GM12878 (cell line): ENCODE measurements around the gene ADGRG2. TPM values are rescaled to one million over a fixed set of nuclear protein-coding genes. Genes with fewer than 3 reads are reported as not detected.

Experiments
- ATAC-seq: fragments of 200-7000 bp; cut with Tn5 transposase; 3 replicates; pipeline ENCODE4 v1.9.1; 2020; ENCODE audit warnings: mild to moderate bottlenecking, moderate library complexity
- BruUV-seq: library from RNA; stranded (reverse); fragments of 400-500 nt; replicated peaks from 2 replicates; lab custom pipeline; 2021; lab: Mats Ljungman, UMichigan
- CTCF ChIA-PET: fragments of 300-600 bp; sonication (Branson Sonifier 250); formaldehyde crosslinking; extraction: SDS; loops from one replicate; lab custom pipeline; 2021; ENCODE audit warnings: inconsistent platforms; lab: Yijun Ruan, JAX
- POLR2A ChIA-PET: fragments of 350-600 bp; formaldehyde crosslinking; extraction: SDS; loops from one replicate; lab custom pipeline; 2021; ENCODE audit warnings: inconsistent platforms; lab: Charles Lee
- RAD21 ChIA-PET: fragments of 300-600 bp; sonication (Branson Sonifier 250); formaldehyde crosslinking; loops from one replicate; lab custom pipeline; 2023; ENCODE audit warnings: antibody characterized with exemption; ENCODE audit not compliant: unreplicated experiment; lab: Charles Lee
- SMC1A ChIA-PET: fragments of 300-600 bp; sonication (Branson Sonifier 250); formaldehyde crosslinking; loops from one replicate; lab custom pipeline; 2023; ENCODE audit not compliant: unreplicated experiment, uncharacterized antibody; lab: Charles Lee
- DNase-seq: peaks from one replicate; pipeline ENCODE4 v3.0.0-alpha.2; 2011; ENCODE audit warnings: low read depth, low spot score
- FAIRE-seq: peaks from 3 replicates; lab custom pipeline; 2011; peaks lifted over from hg19 to GRCh38; lab: Jason Lieb, UNC
- H2AFZ ChIP-seq: 2 replicates; pipeline ENCODE4 v1.6.0; 2011; ENCODE audit warnings: low read depth, low read length, control low read depth; ENCODE audit not compliant: control insufficient read depth
- H3K27ac ChIP-seq: 2 replicates; pipeline ENCODE4 v1.5.1; 2011; ENCODE audit warnings: control low read depth; ENCODE audit not compliant: control insufficient read depth, insufficient read depth
- H3K27me3 ChIP-seq, 2 experiments: replicated peaks in 1 of 2; 2 replicates each; pipeline versions ENCODE4 v1.6.0 to v1.6.1; 2011; ENCODE audit warnings: low read length in 1 of 2; ENCODE audit not compliant: control insufficient read depth in 2 of 2, insufficient read depth in 2 of 2
- H3K36me3 ChIP-seq, 2 experiments: 2 replicates each; pipeline ENCODE4 v1.5.1; 2011; ENCODE audit warnings: low read length in 1 of 2; ENCODE audit not compliant: control insufficient read depth in 2 of 2, insufficient read depth in 2 of 2
- H3K4me1 ChIP-seq: 2 replicates; pipeline ENCODE4 v1.6.1; 2011; ENCODE audit warnings: mild to moderate bottlenecking, low read length, moderate library complexity, mixed read lengths; ENCODE audit not compliant: control insufficient read depth, insufficient read depth
- H3K4me2 ChIP-seq: 2 replicates; pipeline ENCODE4 v1.6.0; 2011; ENCODE audit warnings: control low read depth; ENCODE audit not compliant: control insufficient read depth, insufficient read depth
- H3K4me3 ChIP-seq: fragments of 200-600 bp; sonication (generic); 2 replicates; pipeline ENCODE4 v1.5.1; 2016
- H3K79me2 ChIP-seq: 2 replicates; pipeline ENCODE4 v1.6.0; 2011; ENCODE audit warnings: low read length; ENCODE audit not compliant: control insufficient read depth, insufficient read depth
- H3K9ac ChIP-seq: 2 replicates; pipeline ENCODE4 v1.8.0; 2011; ENCODE audit warnings: low read length, control low read depth, mixed read lengths; ENCODE audit not compliant: control insufficient read depth, insufficient read depth
- H3K9me3 ChIP-seq: replicated peaks from 3 replicates; pipeline ENCODE4 v1.5.1; 2011; ENCODE audit warnings: mild to moderate bottlenecking, low read length; ENCODE audit not compliant: control insufficient read depth, insufficient read depth
- H4K20me1 ChIP-seq: 2 replicates; pipeline ENCODE4 v1.6.0; 2011; ENCODE audit not compliant: control insufficient read depth, insufficient read depth
- BHLHE40 ChIP-seq, 2 experiments: fragments of 450-650 bp in 1 of 2; IDR thresholded peaks; 2 replicates each; pipeline ENCODE4 v1.6.1; 2011 to 2017; ENCODE audit warnings: low read depth in 2 of 2, borderline replicate concordance in 1 of 2, improper control_type of control experiment in 1 of 2, low read length in 1 of 2, mild to moderate bottlenecking in 1 of 2
- E4F1 ChIP-seq: fragments of 450-650 bp; IDR thresholded peaks from 2 replicates; pipeline ENCODE4 v1.6.1; 2018; ENCODE audit warnings: borderline replicate concordance, mild to moderate bottlenecking; ENCODE audit not compliant: partially characterized antibody
- FOXK2 ChIP-seq: fragments of 450-650 bp; IDR thresholded peaks from 2 replicates; pipeline ENCODE4 v1.6.1; 2017; ENCODE audit warnings: mild to moderate bottlenecking, moderate library complexity
- NKRF ChIP-seq: fragments of 450-650 bp; conservative IDR thresholded peaks from 2 replicates; pipeline ENCODE4 v1.6.1; 2017; ENCODE audit warnings: mild to moderate bottlenecking, moderate library complexity
- NR2C1 ChIP-seq: fragments of 450-650 bp; IDR thresholded peaks from 2 replicates; pipeline ENCODE4 v1.6.1; 2017; ENCODE audit warnings: antibody characterized with exemption, mild to moderate bottlenecking, moderate library complexity
- POLR2AphosphoS5 ChIP-seq: IDR thresholded peaks from 2 replicates; pipeline ENCODE4 v1.6.1; 2011; ENCODE audit warnings: mild to moderate bottlenecking, low read length, inconsistent platforms
- STAT1 ChIP-seq: fragments of 450-650 bp; conservative IDR thresholded peaks from 2 replicates; pipeline ENCODE4 v1.6.1; 2014; ENCODE audit warnings: antibody characterized with exemption, mild to moderate bottlenecking
- TCF12 ChIP-seq: IDR thresholded peaks from 2 replicates; pipeline ENCODE4 v1.6.1; 2011; ENCODE audit warnings: low read depth, mild to moderate bottlenecking, low read length
- TCF3 ChIP-seq: IDR thresholded peaks from 2 replicates; pipeline ENCODE4 v1.6.1; 2012; ENCODE audit warnings: low read depth, mild to moderate bottlenecking, low read length, borderline replicate concordance; ENCODE audit not compliant: insufficient read depth
- WGBS: methylation state at CpG from one replicate; pipeline ENCODE4 v1.1.6; 2016; ENCODE audit warnings: low lambda C conversion rate; ENCODE audit not compliant: insufficient replicate concordance, insufficient coverage; ENCODE audit errors: missing lambda C conversion rate; 5-methylcytosine and 5-hydroxymethylcytosine counted together
- in situ Hi-C: fragments of 300-500 bp; cut with MboI; formaldehyde crosslinking; loops from 9 replicates; pipeline ENCODE4 v1.14.3; 2018; ENCODE audit warnings: mixed read lengths
- intact Hi-C: fragments of 100-400 bp; cut with micrococcal nuclease; formaldehyde crosslinking; loops from one replicate; pipeline ENCODE4 v1.14.2; 2022; ENCODE audit not compliant: unreplicated experiment
- polyA plus RNA-seq, 11 experiments: library from polyadenylated mRNA; depleted of rRNA in 4 of 11; unstranded in 6 of 11; stranded (reverse) in 5 of 11; fragments of >200 nt; fragmentation: Nextera tagmentation in 4 of 11; fragmentation: Illumina TruSeq in 1 of 11; extraction: Ambion mirVana in 4 of 11; extraction: Trizol in 1 of 11; gene quantifications; 1 replicate in 1 of 11; 2 replicates in 10 of 11; pipeline versions ENCODE4 v1.2.1 to v1.2.3, GENCODE V29; 2011 to 2016; ENCODE audit warnings: inconsistent platforms in 2 of 11, missing spikeins in 2 of 11, low read depth in 1 of 11
- total RNA-seq, 4 experiments: library from RNA; depleted of rRNA in 3 of 4; stranded (reverse); fragments of >200 nt in 3 of 4; fragmentation: Illumina TruSeq in 1 of 4; extraction: Trizol in 1 of 4; gene quantifications; 2 replicates each; pipeline versions ENCODE4 v1.2.1 to v1.2.3, GENCODE V29; 2013 to 2021

Gene ADGRG2
- total and polyA plus RNA-seq, 10 of the 15 experiments (the other 5 are each of a cell fraction or from before 2014, with no cell fraction given) = 0.02 to 0.29 (median 0.05) TPM; not detected in 5

DNA sequence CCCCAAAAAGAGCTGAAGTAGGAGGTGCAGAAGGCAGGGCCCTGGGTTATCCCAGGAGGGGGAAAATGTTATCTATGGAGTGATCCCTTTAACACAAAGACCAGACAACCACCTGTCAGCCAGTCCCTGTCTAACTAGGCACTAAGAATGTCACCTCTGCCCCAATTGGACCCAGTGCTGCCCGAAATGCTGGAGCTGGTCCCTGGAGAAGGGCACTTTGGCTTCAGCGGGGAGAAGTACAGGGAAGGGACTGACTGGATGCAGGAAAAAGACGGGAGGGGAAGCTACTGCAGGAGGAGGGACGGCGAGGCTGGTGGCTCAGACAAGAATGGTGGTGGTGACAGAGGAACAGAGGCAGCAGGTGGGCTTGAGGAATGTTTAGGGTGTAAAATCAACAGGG lies 155.6 kb downstream of the ADGRG2 start:
- Histone ChIP-seq H3K27me3 (no peaks in the 10 kb centered on the region), H3K9ac (no peak overlapping the region), H3K4me2 (no peak overlapping the region), H4K20me1 (no peaks in the 10 kb centered on the region), H3K4me3 (no peak overlapping the region), H3K79me2 (no peaks in the 10 kb centered on the region), H3K27ac (no peak overlapping the region), H3K36me3 (no peaks in the 10 kb centered on the region), H3K9me3 (no peaks in the 10 kb centered on the region; the same call in 2 of the 3 replicates), H2AFZ (no peak overlapping the region), H3K4me1 (no peaks in the 10 kb centered on the region)
- DNase-seq = no peak
- TF ChIP-seq FOXK2 (no peak), E4F1 (no peak), TCF12 (no peak), POLR2AphosphoS5 (no peak), NKRF (no peak), TCF3 (no peak), BHLHE40 (IDR thresholded peaks at IDR 0.05; ENCODE audit: borderline replicate concordance in 1 of 2, low read depth in 2 of 2, low read length in 1 of 2) (no peak), STAT1 (no peak), NR2C1 (no peak)
- ChIA-PET SMC1A (no interaction called here), POLR2A (no interaction called here), CTCF (no interaction called here), RAD21 (interaction anchor here (0.6 kb wide), 1 partner anchor 1077 kb away, joined by 4 read pairs; no protein-coding TSS in a partner anchor)
- no peak for FAIRE-seq
- in situ Hi-C loops = no loop called here
- BruUV-seq = no TSS peak
- intact Hi-C loops = no loop called here
- WGBS = 43% methylated on average over 5 of the region's 5 CpGs
- no peak for ATAC-seq
